ACC112 (cell line): Measurements from ENCODE around the gene SEC22A.

Experiments used
- H2AFZ ChIP-seq: fragments of 200-600 bp; sonication (generic); one replicate; pipeline ENCODE4 v1.6.0; 2017; ENCODE audit warnings: antibody characterized with exemption, low read length; ENCODE audit not compliant: unreplicated experiment
- H3K27ac ChIP-seq: fragments of 200-600 bp; sonication (generic); 2 replicates; pipeline ENCODE4 v1.5.1; 2014; ENCODE audit warnings: low read depth, mild to moderate bottlenecking, antibody characterized with exemption, low read length, moderate library complexity
- H3K27me3 ChIP-seq: fragments of 200-600 bp; sonication (generic); 2 replicates; pipeline ENCODE4 v1.6.1; 2014; ENCODE audit warnings: mild to moderate bottlenecking, antibody characterized with exemption, low read length, moderate library complexity, mixed read lengths; ENCODE audit not compliant: insufficient read depth
- H3K36me3 ChIP-seq: fragments of 200-600 bp; sonication (generic); 2 replicates; pipeline ENCODE4 v1.6.1; 2016; ENCODE audit warnings: mild to moderate bottlenecking, antibody characterized with exemption, low read length, moderate library complexity, mixed read lengths; ENCODE audit not compliant: insufficient read depth
- H3K4me1 ChIP-seq: fragments of 200-600 bp; sonication (generic); one replicate; pipeline ENCODE4 v1.6.1; 2016; ENCODE audit warnings: low read length, mixed read lengths; ENCODE audit not compliant: insufficient read depth, unreplicated experiment, control insufficient read depth
- H3K4me3 ChIP-seq: fragments of 200-600 bp; sonication (generic); 2 replicates; pipeline ENCODE4 v1.5.1; 2014; ENCODE audit warnings: mild to moderate bottlenecking, low read depth, low read length
- H3K79me2 ChIP-seq: fragments of 200-600 bp; sonication (generic); one replicate; pipeline ENCODE4 v1.6.0; 2016; ENCODE audit warnings: low read length; ENCODE audit not compliant: control insufficient read depth, unreplicated experiment, insufficient read depth

The SEC22A gene

GRCh38 chr3:123302961-123303360 lies 101.2 kb downstream of the SEC22A start:
- no peak overlapping the region for H3K4me3 ChIP-seq
- no peak overlapping the region for H2AFZ ChIP-seq
- H3K27me3 ChIP-seq, result peaks cover 17% of the 10 kb centered on the region
- H3K79me2 ChIP-seq, result no peaks in the 10 kb centered on the region
- H3K27ac ChIP-seq, result no peak overlapping the region
- H3K36me3 ChIP-seq, result no peaks in the 10 kb centered on the region
- peaks cover 18% of the 10 kb centered on the region for H3K4me1 ChIP-seq

GRCh38 chr3:123303976-123304560 lies 102.3 kb downstream of the SEC22A start:
- H3K4me3 ChIP-seq, result no peak overlapping the region
- no peaks in the 10 kb centered on the region for H3K79me2 ChIP-seq
- H3K36me3 ChIP-seq, result no peaks in the 10 kb centered on the region
- H2AFZ ChIP-seq, result no peak overlapping the region
- no peak overlapping the region for H3K27ac ChIP-seq
- H3K27me3 ChIP-seq, result peaks cover 21% of the 10 kb centered on the region
- peaks cover 9% of the 10 kb centered on the region for H3K4me1 ChIP-seq

- peaks cover 29% of the 10 kb centered on the region for H3K27me3 ChIP-seq
- H2AFZ ChIP-seq, result no peak overlapping the region
- H3K36me3 ChIP-seq, result no peaks in the 10 kb centered on the region
- H3K79me2 ChIP-seq, result no peaks in the 10 kb centered on the region
- no peak overlapping the region for H3K27ac ChIP-seq
- peaks cover 5% of the 10 kb centered on the region for H3K4me1 ChIP-seq
- H3K4me3 ChIP-seq, result no peak overlapping the region
Measured at GRCh38 chr3:123305192-123305591, 103.4 kb downstream of the SEC22A start.

GRCh38 chr3:123307064-123307463 lies 105.3 kb downstream of the SEC22A start:
- H3K79me2 ChIP-seq, result no peaks in the 10 kb centered on the region
- peaks cover 33% of the 10 kb centered on the region for H3K27me3 ChIP-seq
- H3K4me3 ChIP-seq, result no peak overlapping the region
- H3K27ac ChIP-seq, result no peak overlapping the region
- H3K36me3 ChIP-seq, result no peaks in the 10 kb centered on the region
- H2AFZ ChIP-seq, result no peak overlapping the region
- H3K4me1 ChIP-seq, result no peaks in the 10 kb centered on the region

GRCh38 chr3:123310186-123310585 lies 108.4 kb downstream of the SEC22A start:
- no peak overlapping the region for H3K4me3 ChIP-seq
- H3K36me3 ChIP-seq, result no peaks in the 10 kb centered on the region
- no peak overlapping the region for H2AFZ ChIP-seq
- H3K27me3 ChIP-seq, result peaks cover 57% of the 10 kb centered on the region
- no peaks in the 10 kb centered on the region for H3K79me2 ChIP-seq
- H3K27ac ChIP-seq, result no peak overlapping the region
- H3K4me1 ChIP-seq, result no peaks in the 10 kb centered on the region

- H3K79me2 ChIP-seq, result no peaks in the 10 kb centered on the region
- H3K4me3 ChIP-seq, result no peak overlapping the region
- no peaks in the 10 kb centered on the region for H3K36me3 ChIP-seq
- no peak overlapping the region for H3K27ac ChIP-seq
- no peak overlapping the region for H2AFZ ChIP-seq
- H3K27me3 ChIP-seq, result peaks cover 57% of the 10 kb centered on the region
- H3K4me1 ChIP-seq, result no peaks in the 10 kb centered on the region
Measured at GRCh38 chr3:123310741-123311140, 109.0 kb downstream of the SEC22A start.

GRCh38 chr3:123311201-123311600 lies 109.5 kb downstream of the SEC22A start:
- H3K27me3 ChIP-seq, result peaks cover 61% of the 10 kb centered on the region
- no peak overlapping the region for H2AFZ ChIP-seq
- H3K79me2 ChIP-seq, result no peaks in the 10 kb centered on the region
- no peaks in the 10 kb centered on the region for H3K4me1 ChIP-seq
- H3K4me3 ChIP-seq, result no peak overlapping the region
- H3K36me3 ChIP-seq, result no peaks in the 10 kb centered on the region
- H3K27ac ChIP-seq, result no peak overlapping the region

GRCh38 chr3:123312331-123313265 lies 110.9 kb downstream of the SEC22A start:
- H3K27ac ChIP-seq, result no peak overlapping the region
- no peaks in the 10 kb centered on the region for H3K79me2 ChIP-seq

GRCh38 chr3:123313889-123314288 lies 112.1 kb downstream of the SEC22A start:
- Histone ChIP-seq H3K4me1 (no peaks in the 10 kb centered on the region), H3K4me3 (no peak overlapping the region), H2AFZ (no peak overlapping the region), H3K27ac (no peak overlapping the region), H3K27me3 (peaks cover 75% of the 10 kb centered on the region), H3K36me3 (no peaks in the 10 kb centered on the region), H3K79me2 (no peaks in the 10 kb centered on the region)

More at GRCh38 chr3:123312331-123313265, 110.9 kb downstream of the SEC22A start:
- H2AFZ ChIP-seq, result no peak overlapping the region
- H3K4me1 ChIP-seq, result no peaks in the 10 kb centered on the region
- no peaks in the 10 kb centered on the region for H3K36me3 ChIP-seq
- H3K27me3 ChIP-seq, result peaks cover 65% of the 10 kb centered on the region
- H3K4me3 ChIP-seq, result no peak overlapping the region

- no peaks in the 10 kb centered on the region for H3K4me1 ChIP-seq
- H3K36me3 ChIP-seq, result no peaks in the 10 kb centered on the region
- no peaks in the 10 kb centered on the region for H3K79me2 ChIP-seq
- H2AFZ ChIP-seq, result no peak overlapping the region
- H3K4me3 ChIP-seq, result no peak overlapping the region
- H3K27me3 ChIP-seq, result peaks cover 73% of the 10 kb centered on the region
- H3K27ac ChIP-seq, result no peak overlapping the region
Measured at GRCh38 chr3:123314359-123315270, 112.9 kb downstream of the SEC22A start.
